H1 (cell line): ENCODE data around the gene KIF2B. TPM values are rescaled to one million over a fixed set of nuclear protein-coding genes. Genes with fewer than 3 reads are reported as not detected.

ENCODE experiments used
- CTCF ChIA-PET: fragments of 300-600 bp; sonication (Branson Sonifier 250); formaldehyde crosslinking; loops from one replicate; lab custom pipeline; 2021; ENCODE audit not compliant: partially characterized antibody; lab: Charles Lee
- POLR2A ChIA-PET: fragments of 300-600 bp; sonication (Branson Sonifier 250); formaldehyde crosslinking; loops from one replicate; lab custom pipeline; 2021; ENCODE audit warnings: inconsistent platforms; ENCODE audit not compliant: partially characterized antibody; lab: Charles Lee
- DNase-seq, 2 experiments: peaks; one replicate each; pipeline versions ENCODE4 v3.0.0 to v3.0.0-alpha.2; 2010 to 2022; ENCODE audit warnings: low spot score in 2 of 2, low read depth in 1 of 2, mixed read lengths in 1 of 2
- FAIRE-seq: peaks from 2 replicates; lab custom pipeline; 2011; peaks lifted over from hg19 to GRCh38; lab: Jason Lieb, UNC
- H2AFZ ChIP-seq: 2 replicates; pipeline ENCODE4 v1.8.1; 2012; ENCODE audit warnings: low read length, inconsistent platforms
- H2AK5ac ChIP-seq: 2 replicates; pipeline ENCODE4 v1.6.1; 2013; ENCODE audit warnings: low read depth, low read length
- H2BK120ac ChIP-seq: replicated peaks from 2 replicates; pipeline ENCODE3; 2013; ENCODE audit warnings: low read depth, low read length, inconsistent platforms
- H2BK12ac ChIP-seq: 2 replicates; pipeline ENCODE4 v1.6.1; 2013; ENCODE audit warnings: low read depth, low read length
- H2BK15ac ChIP-seq: 2 replicates; pipeline ENCODE4 v1.6.1; 2013; ENCODE audit warnings: low read length
- H2BK20ac ChIP-seq: 2 replicates; pipeline ENCODE4 v1.6.1; 2013; ENCODE audit warnings: low read length
- H2BK5ac ChIP-seq: 2 replicates; pipeline ENCODE4 v1.6.1; 2013; ENCODE audit warnings: low read depth, low read length
- H3K14ac ChIP-seq: 2 replicates; pipeline ENCODE4 v1.6.1; 2013; ENCODE audit warnings: inconsistent platforms; ENCODE audit not compliant: insufficient read length
- H3K18ac ChIP-seq: 2 replicates; pipeline ENCODE4 v1.6.1; 2013; ENCODE audit warnings: low read length; ENCODE audit errors: extremely low read depth
- H3K23ac ChIP-seq: 2 replicates; pipeline ENCODE4 v1.6.1; 2013; ENCODE audit warnings: inconsistent platforms; ENCODE audit not compliant: insufficient read length
- H3K23me2 ChIP-seq: 2 replicates; pipeline ENCODE4 v1.6.1; 2013; ENCODE audit warnings: low read depth, low read length
- H3K27ac ChIP-seq: 2 replicates; pipeline ENCODE4 v1.6.1; 2011; ENCODE audit warnings: low read depth, low read length, inconsistent platforms
- H3K27me3 ChIP-seq, 4 experiments: replicated peaks in 1 of 4; 1 replicate in 1 of 4; 2 replicates in 3 of 4; pipeline versions ENCODE4 v1.6.1 to v1.8.1; 2011 to 2013; ENCODE audit warnings: low read length in 3 of 4, mild to moderate bottlenecking in 3 of 4, inconsistent platforms in 2 of 4, mixed read lengths in 2 of 4, moderate library complexity in 1 of 4; ENCODE audit not compliant: control insufficient read depth in 3 of 4, insufficient read depth in 3 of 4; ENCODE audit errors: extremely low read depth in 1 of 4
- H3K36me3 ChIP-seq, 4 experiments: 2 replicates each; pipeline versions ENCODE4 v1.6.1 to v1.8.1; 2011 to 2013; ENCODE audit warnings: mild to moderate bottlenecking in 4 of 4, low read length in 3 of 4, moderate library complexity in 2 of 4, control low read depth in 1 of 4, inconsistent platforms in 1 of 4; ENCODE audit not compliant: insufficient read depth in 4 of 4, control insufficient read depth in 2 of 4
- H3K4ac ChIP-seq: replicated peaks from 2 replicates; pipeline ENCODE3; 2013; ENCODE audit warnings: low read length, low read depth, mixed read lengths, inconsistent platforms; ENCODE audit not compliant: insufficient read length
- H3K4me1 ChIP-seq, 4 experiments: replicated peaks in 1 of 4; 1 replicate in 1 of 4; 2 replicates in 3 of 4; pipeline versions ENCODE4 v1.6.1 to v1.8.1; 2011 to 2013; ENCODE audit warnings: low read length in 3 of 4, inconsistent platforms in 2 of 4, mixed read lengths in 1 of 4; ENCODE audit not compliant: insufficient read depth in 4 of 4, control insufficient read depth in 3 of 4
- H3K4me2 ChIP-seq, 2 experiments: 2 replicates each; pipeline versions ENCODE4 v1.6.1 to v1.8.1; 2011 to 2013; ENCODE audit warnings: low read depth in 2 of 2, low read length in 2 of 2, control low read depth in 1 of 2, inconsistent platforms in 1 of 2, mild to moderate bottlenecking in 1 of 2; ENCODE audit not compliant: insufficient read depth in 1 of 2
- H3K4me3 ChIP-seq, 4 experiments: fragments of 200-600, 300-600 bp in 1 of 4; sonication (generic), shearing (Covaris generic), sonication (Bioruptor Twin) in 1 of 4; 2 replicates each; pipeline versions ENCODE4 v1.5.1 to v1.8.1; 2011 to 2016; ENCODE audit warnings: low read length in 4 of 4, low read depth in 3 of 4, control low read depth in 2 of 4, inconsistent platforms in 2 of 4, mild to moderate bottlenecking in 2 of 4, mixed read lengths in 1 of 4, moderate library complexity in 1 of 4; ENCODE audit not compliant: insufficient read depth in 2 of 4; ENCODE audit errors: extremely low read depth in 1 of 4
- H3K56ac ChIP-seq: replicated peaks from 2 replicates; pipeline ENCODE3; 2013; ENCODE audit warnings: low read depth, mild to moderate bottlenecking, mixed read lengths, low read length, inconsistent platforms; ENCODE audit not compliant: insufficient read length
- H3K79me1 ChIP-seq: 2 replicates; pipeline ENCODE4 v1.6.1; 2013; ENCODE audit warnings: low read depth, low read length, control low read depth
- H3K79me2 ChIP-seq, 2 experiments: 2 replicates each; pipeline versions ENCODE4 v1.6.1 to v1.8.1; 2012 to 2013; ENCODE audit warnings: low read length in 2 of 2, mild to moderate bottlenecking in 2 of 2, inconsistent platforms in 1 of 2; ENCODE audit not compliant: insufficient read depth in 2 of 2, control insufficient read depth in 1 of 2
- H3K9ac ChIP-seq, 4 experiments: replicated peaks in 1 of 4; 1 replicate in 1 of 4; 2 replicates in 3 of 4; pipeline versions ENCODE4 v1.6.1 to v1.8.1; 2011 to 2013; ENCODE audit warnings: low read depth in 3 of 4, low read length in 3 of 4, control low read depth in 2 of 4, mild to moderate bottlenecking in 2 of 4, moderate library complexity in 2 of 4, inconsistent platforms in 1 of 4; ENCODE audit errors: extremely low read depth in 1 of 4
- H3K9me3 ChIP-seq, 2 experiments: 2 replicates each; pipeline versions ENCODE4 v1.6.1 to v1.8.1; 2012 to 2013; ENCODE audit warnings: mild to moderate bottlenecking in 2 of 2, moderate library complexity in 2 of 2, control low read depth in 1 of 2, inconsistent platforms in 1 of 2, low read depth in 1 of 2, low read length in 1 of 2, mixed read lengths in 1 of 2; ENCODE audit not compliant: insufficient read depth in 2 of 2
- H4K20me1 ChIP-seq, 2 experiments: replicated peaks in 1 of 2; 2 replicates each; pipeline versions ENCODE3 to v1.8.1; 2011 to 2013; ENCODE audit warnings: inconsistent platforms in 2 of 2, low read length in 2 of 2, mild to moderate bottlenecking in 1 of 2; ENCODE audit not compliant: insufficient read depth in 2 of 2, control insufficient read depth in 1 of 2
- H4K5ac ChIP-seq: 2 replicates; pipeline ENCODE4 v1.6.1; 2013; ENCODE audit warnings: low read length, low read depth, mixed read lengths, inconsistent platforms; ENCODE audit not compliant: insufficient read length
- H4K8ac ChIP-seq: 2 replicates; pipeline ENCODE4 v1.8.0; 2013; ENCODE audit warnings: mild to moderate bottlenecking, moderate library complexity, low read length, inconsistent platforms; ENCODE audit not compliant: insufficient read depth; ENCODE audit errors: extremely low read depth
- H4K91ac ChIP-seq: replicated peaks from 2 replicates; pipeline ENCODE3; 2013; ENCODE audit warnings: low read length, mixed read lengths, inconsistent platforms; ENCODE audit not compliant: insufficient read length
- CHD2 ChIP-seq: IDR thresholded peaks from 2 replicates; pipeline ENCODE4 v1.6.1; 2012; ENCODE audit warnings: low read length, improper control_type of control experiment
- EZH2 ChIP-seq: fragments of 200-600 bp; sonication (generic); IDR thresholded peaks from 2 replicates; pipeline ENCODE4 v1.7.1; 2012; ENCODE audit warnings: low read depth, mild to moderate bottlenecking, moderate library complexity, low read length, inconsistent platforms; ENCODE audit not compliant: severe bottlenecking
- HDAC2 ChIP-seq, 2 experiments: fragments of 300-600 bp in 1 of 2; sonication (generic) in 1 of 2; IDR thresholded peaks; 2 replicates each; pipeline ENCODE4 v1.6.1; 2011 to 2012; ENCODE audit warnings: low read depth in 2 of 2, low read length in 2 of 2, mild to moderate bottlenecking in 2 of 2, moderate library complexity in 2 of 2, borderline replicate concordance in 1 of 2, inconsistent platforms in 1 of 2
- JUN ChIP-seq: IDR thresholded peaks from 2 replicates; pipeline ENCODE4 v1.6.1; 2011; ENCODE audit warnings: low read depth, mild to moderate bottlenecking, improper control_type of control experiment, low read length
- JUND ChIP-seq: IDR thresholded peaks from 2 replicates; pipeline ENCODE4 v1.6.1; 2011; ENCODE audit warnings: mild to moderate bottlenecking, improper control_type of control experiment, low read length
- MAFK ChIP-seq: IDR thresholded peaks from 2 replicates; pipeline ENCODE4 v1.6.1; 2012; ENCODE audit warnings: low read depth, mild to moderate bottlenecking, improper control_type of control experiment, low read length
- NANOG ChIP-seq: IDR thresholded peaks from 2 replicates; pipeline ENCODE4 v1.6.1; 2011; ENCODE audit warnings: low read length, low read depth, mild to moderate bottlenecking, inconsistent platforms; ENCODE audit not compliant: insufficient read depth, poor library complexity, severe bottlenecking
- POLR2A ChIP-seq, 2 experiments: IDR thresholded peaks; 1 replicate in 1 of 2; 2 replicates in 1 of 2; pipeline ENCODE4 v1.6.1; 2011; ENCODE audit warnings: low read depth in 2 of 2, low read length in 2 of 2, mild to moderate bottlenecking in 2 of 2; ENCODE audit errors: control extremely low read depth in 1 of 2
- POU5F1 ChIP-seq: IDR thresholded peaks from 2 replicates; pipeline ENCODE4 v1.6.1; 2011; ENCODE audit warnings: low read depth, mild to moderate bottlenecking, low read length, moderate library complexity
- RBBP5 ChIP-seq: IDR thresholded peaks from 2 replicates; pipeline ENCODE4 v1.7.1; 2012; ENCODE audit warnings: low read depth, mild to moderate bottlenecking, inconsistent platforms, low read length, moderate library complexity, borderline replicate concordance
- SIN3A ChIP-seq, 2 experiments: IDR thresholded peaks in 1 of 2; conservative IDR thresholded peaks in 1 of 2; 2 replicates each; pipeline ENCODE4 v1.6.1; 2011 to 2012; ENCODE audit warnings: low read length in 2 of 2, improper control_type of control experiment in 1 of 2, low read depth in 1 of 2, mild to moderate bottlenecking in 1 of 2
- TAF1 ChIP-seq: IDR thresholded peaks from 2 replicates; pipeline ENCODE4 v1.6.1; 2011; ENCODE audit warnings: mild to moderate bottlenecking, low read depth, low read length
- polyA plus RNA-seq, 7 experiments: library from polyadenylated mRNA; depleted of rRNA in 3 of 7; stranded (reverse) in 5 of 7; unstranded in 2 of 7; fragments of >200 nt in 5 of 7; fragments of 200-250 nt in 2 of 7; gene quantifications; 1 replicate in 5 of 7; 2 replicates in 1 of 7; 4 replicates in 1 of 7; pipeline versions ENCODE4 v1.2.1 to v1.2.3, GENCODE V29; 2011 to 2013; ENCODE audit warnings: missing spikeins in 2 of 7, mixed read lengths in 2 of 7
- total RNA-seq: library from RNA; stranded (reverse); fragmentation: NEBNext Ultra II Directional; extraction: Animal tissue kit (Norgen Biotek cat#: 25700); gene quantifications from 2 replicates; pipeline ENCODE4 v1.2.1, GENCODE V29; 2021
- TF ChIP-seq, protein P1 (sequence below): IDR thresholded peaks from 2 replicates; pipeline ENCODE4 v1.6.1; 2012; ENCODE audit warnings: inconsistent platforms

The KIF2B gene
- total and polyA plus RNA-seq, 2 of the 8 experiments (the other 6 are each of a cell fraction or from before 2014, with no cell fraction given), result not detected

DNA sequence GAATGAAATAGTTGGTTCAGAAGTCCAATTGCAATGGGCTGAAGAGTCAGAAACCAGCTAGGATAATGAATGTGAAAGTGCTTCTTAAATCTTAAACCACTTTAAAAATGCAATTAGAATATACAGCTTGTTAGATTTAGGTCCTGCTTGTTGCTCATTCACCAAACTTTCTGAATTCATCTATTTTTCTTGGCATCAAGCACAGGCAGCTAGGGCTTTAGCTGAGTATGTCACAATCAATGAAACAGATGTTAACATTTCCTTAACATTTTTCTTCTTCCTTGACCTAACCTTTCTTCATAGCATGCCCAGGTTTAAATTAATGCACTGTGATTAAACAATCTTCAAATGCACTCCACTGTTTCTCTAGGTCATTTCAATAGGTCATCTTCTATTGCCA lies 14.4 kb downstream of the KIF2B start:
- Histone ChIP-seq H4K20me1 (no peaks in the 10 kb centered on the region), H3K14ac (no peak overlapping the region), H2BK12ac (no peak overlapping the region), H3K79me1 (no peaks in the 10 kb centered on the region), H3K9ac (no peak overlapping the region), H3K4me1 (no peaks in the 10 kb centered on the region), H3K9me3 (peaks cover 11 to 21% of the 10 kb centered on the region in 2 experiments; a peak in 3 of 4 replicates), H3K23ac (no peak overlapping the region), H4K91ac (no peak overlapping the region), H2BK20ac (no peak overlapping the region), H3K4ac (no peak overlapping the region), H4K8ac (no peak overlapping the region), H2BK5ac (no peak overlapping the region), H2BK120ac (no peak overlapping the region), H3K23me2 (no peaks in the 10 kb centered on the region), H3K4me3 (no peak overlapping the region), H3K79me2 (no peaks in the 10 kb centered on the region), H2AK5ac (no peak overlapping the region), H4K5ac (no peak overlapping the region), H3K36me3 (peaks cover 0 to 4% (median 0%) of the 10 kb centered on the region in 4 experiments; a peak in 2 of 8 replicates), H3K27me3 (no peaks in the 10 kb centered on the region), H2BK15ac (no peak overlapping the region), H3K56ac (no peak overlapping the region), H3K27ac (no peak overlapping the region), H3K4me2 (no peak overlapping the region), H3K18ac (no peak overlapping the region), H2AFZ (no peak overlapping the region)
- POLR2A ChIA-PET, result no interaction called here
- DNase-seq (no peak), FAIRE-seq (no peak)
- CTCF ChIA-PET, result no interaction called here
- TF ChIP-seq SIN3A (conservative IDR thresholded peaks at IDR 0.05 in 1 of 2, IDR thresholded peaks at IDR 0.05 in 1 of 2; ENCODE audit: low read depth in 1 of 2, low read length in 2 of 2) (no peak), EZH2 (no peak), CHD2 (no peak), JUND (no peak), RBBP5 (no peak), NANOG (no peak), POLR2A (IDR thresholded peaks at IDR 0.05; ENCODE audit: control extremely low read depth in 1 of 2, low read depth in 2 of 2, low read length in 2 of 2) (no peak), MAFK (no peak), TAF1 (no peak), JUN (no peak), POU5F1 (no peak), HDAC2 (IDR thresholded peaks at IDR 0.05; ENCODE audit: borderline replicate concordance in 1 of 2, low read depth in 2 of 2, low read length in 2 of 2) (no peak)
- TF ChIP-seq, protein P1, sequence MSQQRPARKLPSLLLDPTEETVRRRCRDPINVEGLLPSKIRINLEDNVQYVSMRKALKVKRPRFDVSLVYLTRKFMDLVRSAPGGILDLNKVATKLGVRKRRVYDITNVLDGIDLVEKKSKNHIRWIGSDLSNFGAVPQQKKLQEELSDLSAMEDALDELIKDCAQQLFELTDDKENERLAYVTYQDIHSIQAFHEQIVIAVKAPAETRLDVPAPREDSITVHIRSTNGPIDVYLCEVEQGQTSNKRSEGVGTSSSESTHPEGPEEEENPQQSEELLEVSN, result no peak
